Measurements from ENCODE around the gene TWSG1.

GRCh38 chr18:9325716-9326115 is 8.9 kb upstream of the TWSG1 start:
- TF ChIP-seq CTCF (IDR thresholded peaks at IDR 0.05) (no peak), POLR2A (IDR thresholded peaks at IDR 0.05) (no peak)

All from adrenal gland (tissue), 5 donors.